A549 treated with Hydrocortisone at 1 μM for 4 hours (cell line): ENCODE data around the gene TBC1D9B. TPM values are rescaled to one million over a fixed set of nuclear protein-coding genes. Genes with fewer than 3 reads are reported as not detected.

Source experiments
- total RNA-seq: library from RNA; stranded (reverse); fragments of 200-300 nt; extraction: Qiagen RNA extraction; gene quantifications from 5 replicates; pipeline ENCODE4 v1.2.3, GENCODE V29; 2022

TBC1D9B gene
- total RNA-seq, result 60.0 to 66.0 TPM (median 63.4 TPM) in 5 replicates

DNA sequence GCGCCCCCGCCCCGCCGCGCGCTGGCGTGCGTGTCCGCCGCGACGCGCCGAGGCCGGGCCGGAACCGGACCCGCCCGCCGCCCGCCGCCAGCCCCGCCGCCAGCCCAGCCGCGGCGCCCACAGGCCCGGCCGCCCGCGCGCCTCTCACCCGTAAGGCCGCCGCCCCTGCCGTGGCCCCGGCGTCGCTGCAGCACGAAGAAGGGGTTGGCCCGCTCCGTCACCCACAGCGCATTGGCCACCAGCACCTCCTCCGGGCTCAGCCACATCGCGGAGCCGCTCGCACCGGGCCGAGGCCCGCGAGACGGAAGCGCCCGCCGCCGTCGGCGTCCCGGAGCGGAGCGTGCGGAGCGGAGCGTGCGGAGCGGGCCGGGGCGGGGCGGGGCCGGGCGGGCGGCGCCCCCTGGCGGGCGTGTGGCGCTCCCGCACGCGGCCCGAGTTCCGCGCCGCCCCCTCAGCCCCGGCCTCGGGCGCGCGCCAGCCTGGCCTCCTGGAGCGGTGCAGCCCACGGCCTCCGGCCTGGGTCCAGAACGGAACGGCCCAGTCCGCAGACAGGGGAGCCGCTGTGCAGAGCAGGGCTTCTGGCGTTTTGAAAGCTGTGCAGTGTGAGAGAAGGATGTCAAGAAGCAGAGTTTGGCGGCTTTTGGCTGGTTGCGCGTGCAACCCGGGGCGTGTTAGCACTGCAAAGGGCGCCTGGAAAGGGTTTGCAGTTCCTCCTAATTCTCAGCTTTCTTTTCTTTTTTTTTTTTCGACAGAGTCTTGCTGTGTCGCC is at the start of gene TBC1D9B:
TSS of gene TBC1D9B (minus strand) at position 342 of the 769 bp plus-strand sequence. CDS start at position 266, 76 bp downstream.

DNA sequence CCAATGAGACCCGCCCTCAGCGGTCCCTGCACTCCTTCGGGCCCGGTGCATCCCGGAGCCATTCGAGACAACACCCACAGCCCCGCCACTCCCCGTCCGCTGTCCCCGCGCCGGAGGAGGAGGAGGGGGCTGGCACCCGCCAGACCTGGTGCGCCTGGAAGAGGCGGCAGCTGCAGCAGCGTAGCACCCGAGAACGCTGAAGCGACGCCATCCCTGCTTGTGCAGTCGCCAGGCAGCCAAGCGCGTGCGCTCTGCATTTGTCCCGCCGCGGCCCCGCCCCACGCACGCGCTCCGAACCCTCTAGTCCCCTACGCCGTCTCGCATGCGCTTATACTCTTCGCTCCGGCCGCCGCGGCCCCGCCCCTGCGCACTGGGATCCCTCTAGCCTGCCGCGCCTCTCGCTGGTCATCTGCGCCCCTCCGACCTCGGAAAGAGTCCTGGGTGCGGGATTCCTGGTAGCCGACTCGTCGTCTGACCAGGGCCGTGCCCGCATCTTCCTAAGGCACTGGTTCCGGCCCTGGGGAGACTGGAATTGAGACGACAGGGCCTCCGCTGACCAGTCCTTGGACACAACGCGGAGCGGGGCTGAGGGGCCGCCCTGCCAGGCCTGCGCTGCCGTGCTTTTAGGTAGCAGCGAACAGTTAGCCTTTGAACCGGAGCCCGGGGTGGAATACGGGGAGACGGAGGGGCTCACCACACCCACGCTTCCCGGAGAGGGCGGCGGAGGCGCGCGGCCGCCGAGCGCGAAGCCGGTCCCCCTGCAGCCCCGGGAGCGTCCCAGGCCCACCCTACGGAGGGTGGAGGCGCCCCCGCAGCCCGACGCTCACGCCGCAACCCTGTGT is 48.9 kb downstream of the TBC1D9B start, which contains the start of gene MRNIP:
TSS of gene MRNIP (minus strand) at position 232 of the 842 bp plus-strand sequence. CDS start at position 211, 21 bp downstream.

DNA sequence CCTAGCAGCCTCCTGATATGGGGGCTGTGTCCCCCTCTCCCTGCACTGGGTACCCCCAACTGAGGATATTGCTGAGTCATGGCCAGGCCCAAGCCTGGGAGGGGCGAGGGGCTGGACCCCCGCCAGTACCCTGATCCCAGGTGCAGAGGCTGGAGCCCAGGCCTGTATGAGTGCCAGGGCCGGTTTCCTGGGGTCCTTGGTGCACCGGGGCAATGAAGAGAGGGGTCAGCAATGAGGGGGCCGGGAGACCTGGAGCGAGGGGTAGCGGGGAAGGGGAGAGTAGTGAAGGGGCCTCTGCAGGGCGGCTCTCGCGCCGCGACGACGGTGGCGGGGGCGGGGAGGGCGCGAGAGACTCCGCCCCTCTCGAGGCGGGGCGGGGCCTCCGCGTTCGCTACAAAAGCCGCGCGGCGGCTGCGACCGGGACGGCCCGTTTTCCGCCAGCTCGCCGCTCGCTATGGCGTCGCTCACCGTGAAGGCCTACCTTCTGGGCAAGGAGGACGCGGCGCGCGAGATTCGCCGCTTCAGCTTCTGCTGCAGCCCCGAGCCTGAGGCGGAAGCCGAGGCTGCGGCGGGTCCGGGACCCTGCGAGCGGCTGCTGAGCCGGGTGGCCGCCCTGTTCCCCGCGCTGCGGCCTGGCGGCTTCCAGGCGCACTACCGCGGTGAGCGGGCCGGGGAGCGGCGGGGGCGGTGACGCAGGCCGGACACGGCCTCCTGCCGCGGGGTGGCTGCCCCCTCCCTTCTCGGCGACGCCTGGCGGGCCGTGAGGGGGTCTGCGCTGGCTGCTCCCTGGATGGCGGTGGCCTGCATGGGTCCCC is 87.0 kb downstream of the TBC1D9B start, which contains the start of gene SQSTM1:
TSS of gene SQSTM1 (plus strand) at position 423 of the 815 bp plus-strand sequence. CDS start at position 455, 32 bp downstream.

Other genes with a start within 250 kb of the TBC1D9B start
- not detected in 5 replicates for gene CBY3, start 226.9 kb downstream of the TBC1D9B start, total RNA-seq
- gene CANX, start 208.9 kb downstream of the TBC1D9B start, total RNA-seq, result 311 to 445 TPM (median 348 TPM) in 5 replicates
- 15.5 to 19.3 TPM (median 18.2 TPM) in 5 replicates for gene MAML1, start 175.1 kb downstream of the TBC1D9B start, total RNA-seq
- 0.31 TPM in 1 of 5 replicates, not detected in the others for gene LTC4S, start 113.9 kb downstream of the TBC1D9B start, total RNA-seq
- 184 to 220 TPM (median 202 TPM) in 5 replicates for gene MGAT4B, start 101.0 kb downstream of the TBC1D9B start, total RNA-seq
- gene SQSTM1, start 87.0 kb downstream of the TBC1D9B start, total RNA-seq, result 717 to 1,307 TPM (median 840 TPM) in 5 replicates
- 17.0 to 21.1 TPM (median 19.3 TPM) in 5 replicates for gene MRNIP, start 49.1 kb downstream of the TBC1D9B start, total RNA-seq
- 35.6 to 45.4 TPM (median 44.7 TPM) in 5 replicates for gene RNF130, start 163.9 kb upstream of the TBC1D9B start, total RNA-seq